Panc1 (cell line): ENCODE data around the gene MED13L. TPM values are rescaled to one million over a fixed set of nuclear protein-coding genes. Genes with fewer than 3 reads are reported as not detected.

Experiments used
- ATAC-seq: fragments of 200-7000 bp; cut with Tn5 transposase; 2 replicates; pipeline ENCODE4 v1.9.1; 2020; ENCODE audit warnings: mild to moderate bottlenecking, moderate library complexity
- BruUV-seq: library from RNA; stranded (reverse); fragments of 400-500 nt; replicated peaks from 2 replicates; lab custom pipeline; 2021; lab: Mats Ljungman, UMichigan
- CTCF ChIA-PET: fragments of 300-600 bp; sonication (Branson Sonifier 250); formaldehyde crosslinking; loops from one replicate; lab custom pipeline; 2022; ENCODE audit warnings: antibody characterized with exemption; lab: Charles Lee
- POLR2A ChIA-PET: fragments of 300-600 bp; sonication (Branson Sonifier 250); formaldehyde crosslinking; loops from one replicate; lab custom pipeline; 2022; ENCODE audit warnings: antibody characterized with exemption; lab: Charles Lee
- DNase-seq: peaks from one replicate; pipeline ENCODE4 v3.0.0-alpha.2; 2010; ENCODE audit warnings: low read depth, low spot score
- H3K27ac ChIP-seq: 2 replicates; pipeline ENCODE4 v1.5.1; 2011; ENCODE audit warnings: mild to moderate bottlenecking, low read length, inconsistent platforms
- H3K27me3 ChIP-seq: fragments of 200-500 bp; sonication (Bioruptor generic); 2 replicates; pipeline ENCODE4 v1.6.0; 2014; ENCODE audit warnings: low read length, inconsistent platforms; ENCODE audit not compliant: control insufficient read depth, insufficient read depth
- H3K36me3 ChIP-seq: fragments of 200-500 bp; sonication (Bioruptor generic); 2 replicates; pipeline ENCODE4 v1.5.1; 2014; ENCODE audit warnings: inconsistent platforms, mild to moderate bottlenecking, low read length, moderate library complexity; ENCODE audit not compliant: control insufficient read depth, insufficient read depth
- H3K4me1 ChIP-seq: 2 replicates; pipeline ENCODE4 v1.5.1; 2011; ENCODE audit warnings: inconsistent platforms, mild to moderate bottlenecking, low read length, moderate library complexity; ENCODE audit not compliant: control insufficient read depth, insufficient read depth
- H3K4me3 ChIP-seq, 2 experiments: 2 replicates each; pipeline ENCODE4 v1.5.1; 2011 to 2012; ENCODE audit warnings: low read depth in 2 of 2, low read length in 2 of 2, mild to moderate bottlenecking in 2 of 2, inconsistent platforms in 1 of 2, moderate library complexity in 1 of 2
- H3K9me3 ChIP-seq: fragments of 200-500 bp; sonication (Bioruptor generic); 2 replicates; pipeline ENCODE4 v1.5.1; 2014; ENCODE audit warnings: low read depth, mild to moderate bottlenecking, inconsistent platforms, low read length, moderate library complexity; ENCODE audit not compliant: control insufficient read depth, insufficient read depth
- CTCF ChIP-seq: fragments of 450-650 bp; IDR thresholded peaks from 2 replicates; pipeline ENCODE4 v1.5.1; 2017; ENCODE audit warnings: mild to moderate bottlenecking
- POLR2AphosphoS5 ChIP-seq: IDR thresholded peaks from 2 replicates; pipeline ENCODE4 v1.6.1; 2012; ENCODE audit warnings: mild to moderate bottlenecking, low read depth, low read length, moderate library complexity
- SIN3A ChIP-seq: IDR thresholded peaks from 2 replicates; pipeline ENCODE4 v1.6.1; 2012; ENCODE audit warnings: low read depth, mild to moderate bottlenecking, low read length, moderate library complexity, borderline replicate concordance; ENCODE audit not compliant: insufficient read depth
- TCF7L2 ChIP-seq: IDR thresholded peaks from 2 replicates; pipeline ENCODE4 v1.6.1; 2011; ENCODE audit warnings: mild to moderate bottlenecking, low read depth, low read length, inconsistent platforms
- in situ Hi-C: cut with HindIII; loops from 2 replicates; pipeline ENCODE4 v1.10.0; 2016; ENCODE audit warnings: low sequenced_read_pairs, low pct_unique_long_range_greater_than_20kb
- intact Hi-C: fragments of 100-400 bp; cut with micrococcal nuclease; formaldehyde crosslinking; loops from one replicate; pipeline ENCODE4 v1.10.0; 2022; ENCODE audit not compliant: unreplicated experiment
- total RNA-seq: library from RNA; stranded (reverse); gene quantifications from one replicate; pipeline ENCODE4 v1.2.1, GENCODE V29; 2021; ENCODE audit not compliant: unreplicated experiment
- TF ChIP-seq, protein P1 (sequence below), 2 experiments: IDR thresholded peaks; 2 replicates each; pipeline ENCODE4 v1.6.1; 2011 to 2012; ENCODE audit warnings: low read depth in 2 of 2, control low read depth in 1 of 2, low read length in 1 of 2, mild to moderate bottlenecking in 1 of 2, moderate library complexity in 1 of 2; ENCODE audit not compliant: insufficient read depth in 1 of 2

Gene MED13L
- total RNA-seq, 1 experiment from 2014 or later: 170 TPM

GRCh38 chr12:116026346-116026745 is 251.1 kb downstream of the MED13L start:
- ATAC-seq (no peak), DNase-seq (no peak)
- Histone ChIP-seq H3K36me3 (0 out of 2 replicates have a peak, but pooled peaks cover 2% of the 10 kb centered on the region), H3K4me1 (peaks cover 29% of the 10 kb centered on the region), H3K4me3 (no peak overlapping the region), H3K9me3 (no peaks in the 10 kb centered on the region), H3K27me3 (no peaks in the 10 kb centered on the region), H3K27ac (peak overlapping the region; percentile 65)
- TF ChIP-seq TCF7L2 (no peak), POLR2AphosphoS5 (no peak), CTCF (no peak), SIN3A (no peak)
- TF ChIP-seq, protein P1, sequence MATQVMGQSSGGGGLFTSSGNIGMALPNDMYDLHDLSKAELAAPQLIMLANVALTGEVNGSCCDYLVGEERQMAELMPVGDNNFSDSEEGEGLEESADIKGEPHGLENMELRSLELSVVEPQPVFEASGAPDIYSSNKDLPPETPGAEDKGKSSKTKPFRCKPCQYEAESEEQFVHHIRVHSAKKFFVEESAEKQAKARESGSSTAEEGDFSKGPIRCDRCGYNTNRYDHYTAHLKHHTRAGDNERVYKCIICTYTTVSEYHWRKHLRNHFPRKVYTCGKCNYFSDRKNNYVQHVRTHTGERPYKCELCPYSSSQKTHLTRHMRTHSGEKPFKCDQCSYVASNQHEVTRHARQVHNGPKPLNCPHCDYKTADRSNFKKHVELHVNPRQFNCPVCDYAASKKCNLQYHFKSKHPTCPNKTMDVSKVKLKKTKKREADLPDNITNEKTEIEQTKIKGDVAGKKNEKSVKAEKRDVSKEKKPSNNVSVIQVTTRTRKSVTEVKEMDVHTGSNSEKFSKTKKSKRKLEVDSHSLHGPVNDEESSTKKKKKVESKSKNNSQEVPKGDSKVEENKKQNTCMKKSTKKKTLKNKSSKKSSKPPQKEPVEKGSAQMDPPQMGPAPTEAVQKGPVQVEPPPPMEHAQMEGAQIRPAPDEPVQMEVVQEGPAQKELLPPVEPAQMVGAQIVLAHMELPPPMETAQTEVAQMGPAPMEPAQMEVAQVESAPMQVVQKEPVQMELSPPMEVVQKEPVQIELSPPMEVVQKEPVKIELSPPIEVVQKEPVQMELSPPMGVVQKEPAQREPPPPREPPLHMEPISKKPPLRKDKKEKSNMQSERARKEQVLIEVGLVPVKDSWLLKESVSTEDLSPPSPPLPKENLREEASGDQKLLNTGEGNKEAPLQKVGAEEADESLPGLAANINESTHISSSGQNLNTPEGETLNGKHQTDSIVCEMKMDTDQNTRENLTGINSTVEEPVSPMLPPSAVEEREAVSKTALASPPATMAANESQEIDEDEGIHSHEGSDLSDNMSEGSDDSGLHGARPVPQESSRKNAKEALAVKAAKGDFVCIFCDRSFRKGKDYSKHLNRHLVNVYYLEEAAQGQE (IDR thresholded peaks at IDR 0.05; ENCODE audit: insufficient read depth in 1 of 2, low read depth in 2 of 2, low read length in 1 of 2): no peak
- ChIA-PET CTCF (no interaction called here), POLR2A (no interaction called here)
- intact Hi-C loops (no loop called here), in situ Hi-C loops (no loop called here)
- BruUV-seq: no TSS peak

DNA sequence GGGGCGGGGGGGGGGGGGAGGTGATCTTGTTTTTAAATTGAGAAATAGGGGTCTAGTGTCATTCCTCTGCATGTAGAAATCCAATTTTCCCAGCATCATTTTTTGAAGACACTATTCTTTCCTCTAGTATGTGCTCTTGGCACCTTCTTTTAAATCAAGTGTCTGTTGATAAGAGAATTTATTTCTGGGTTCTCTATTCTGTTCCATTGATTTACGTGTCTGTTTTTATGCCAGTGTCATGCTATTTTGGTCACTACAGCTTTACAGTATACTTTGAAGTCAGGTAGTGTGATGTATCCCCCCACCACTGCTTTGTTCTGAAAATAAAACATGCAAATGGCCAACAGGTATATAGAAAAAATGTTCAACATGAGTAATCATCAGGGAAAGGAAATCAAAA is 252.7 kb downstream of the MED13L start:
- Histone ChIP-seq H3K9me3 (no peaks in the 10 kb centered on the region), H3K36me3 (0 out of 2 replicates have a peak, but pooled peaks cover 2% of the 10 kb centered on the region), H3K4me3 (no peak overlapping the region), H3K27ac (no peak overlapping the region), H3K27me3 (no peaks in the 10 kb centered on the region), H3K4me1 (peaks cover 29% of the 10 kb centered on the region)
- ChIA-PET POLR2A (no interaction called here), CTCF (no interaction called here)
- no peak for TF ChIP-seq POLR2AphosphoS5
- TF ChIP-seq CTCF: no peak
- TF ChIP-seq TCF7L2: no peak
- TF ChIP-seq, protein P1 (IDR thresholded peaks at IDR 0.05; ENCODE audit: insufficient read depth in 1 of 2, low read depth in 2 of 2, low read length in 1 of 2): no peak
- TF ChIP-seq SIN3A: no peak
- BruUV-seq: no TSS peak
- in situ Hi-C loops: no loop called here
- no peak for DNase-seq
- ATAC-seq: no peak
- intact Hi-C loops: no loop called here
